Hepatocyte (in vitro differentiated cells): ENCODE data around the gene LVRN. TPM values are rescaled to one million over a fixed set of nuclear protein-coding genes. Genes with fewer than 3 reads are reported as not detected.

Experiments used
- DNase-seq: peaks from one replicate; pipeline ENCODE4 v3.0.0-alpha.2; 2016; ENCODE audit warnings: low spot score
- H2AFZ ChIP-seq: fragments of 200-600 bp; sonication (generic); 2 replicates; pipeline ENCODE4 v1.6.0; 2016; ENCODE audit warnings: antibody characterized with exemption, mild to moderate bottlenecking
- H3K27ac ChIP-seq: fragments of 200-600 bp; sonication (generic); 2 replicates; pipeline ENCODE4 v1.5.1; 2016; ENCODE audit warnings: mild to moderate bottlenecking
- H3K27me3 ChIP-seq: fragments of 200-600 bp; sonication (generic); 2 replicates; pipeline ENCODE4 v1.6.1; 2016
- H3K36me3 ChIP-seq: fragments of 200-600 bp; sonication (generic); replicated peaks from 2 replicates; pipeline ENCODE4 v1.5.1; 2016; ENCODE audit warnings: low read depth; ENCODE audit not compliant: insufficient read depth
- H3K4me1 ChIP-seq: fragments of 200-600 bp; sonication (generic); 2 replicates; pipeline ENCODE4 v1.5.1; 2016; ENCODE audit warnings: mild to moderate bottlenecking, moderate library complexity; ENCODE audit not compliant: insufficient read depth
- H3K4me2 ChIP-seq: fragments of 200-600 bp; sonication (generic); 2 replicates; pipeline ENCODE4 v1.6.0; 2016
- H3K4me3 ChIP-seq: fragments of 200-600 bp; sonication (generic); 2 replicates; pipeline ENCODE4 v1.5.1; 2016; ENCODE audit warnings: mild to moderate bottlenecking
- H3K79me2 ChIP-seq: fragments of 200-600 bp; sonication (generic); 2 replicates; pipeline ENCODE4 v1.6.0; 2017; ENCODE audit warnings: mild to moderate bottlenecking
- H3K9me2 ChIP-seq: fragments of 200-600 bp; sonication (generic); replicated peaks from 2 replicates; pipeline ENCODE4 v1.6.0; 2017; ENCODE audit warnings: mild to moderate bottlenecking; ENCODE audit not compliant: insufficient read depth
- H3K9me3 ChIP-seq: fragments of 200-600 bp; sonication (generic); 2 replicates; pipeline ENCODE4 v1.5.1; 2016; ENCODE audit warnings: low read depth, mild to moderate bottlenecking
- H4K20me1 ChIP-seq: fragments of 200-600 bp; sonication (generic); 2 replicates; pipeline ENCODE4 v1.6.0; 2016; ENCODE audit warnings: mild to moderate bottlenecking; ENCODE audit not compliant: insufficient read depth, poor library complexity, severe bottlenecking
- CTCF ChIP-seq: fragments of 200-600 bp; sonication (generic); IDR thresholded peaks from 2 replicates; pipeline ENCODE4 v1.5.1; 2016; ENCODE audit warnings: antibody characterized with exemption, mild to moderate bottlenecking; ENCODE audit not compliant: poor library complexity
- EZH2 ChIP-seq: fragments of 200-600 bp; sonication (generic); IDR thresholded peaks from 2 replicates; pipeline ENCODE4 v1.6.1; 2016; ENCODE audit warnings: antibody characterized with exemption, mild to moderate bottlenecking, borderline replicate concordance
- EZH2phosphoT487 ChIP-seq: fragments of 200-600 bp; sonication (generic); IDR thresholded peaks from one replicate; pipeline ENCODE4 v1.6.1; 2018; ENCODE audit warnings: antibody characterized with exemption, mild to moderate bottlenecking, low read depth, moderate library complexity; ENCODE audit not compliant: unreplicated experiment, severe bottlenecking
- WGBS: methylation state at CpG from one replicate; pipeline ENCODE4 v1.1.6; 2016; ENCODE audit warnings: low lambda C conversion rate; ENCODE audit errors: missing lambda C conversion rate; 5-methylcytosine and 5-hydroxymethylcytosine counted together
- polyA plus RNA-seq: library from polyadenylated mRNA; unstranded; fragments of >200 nt; fragmentation: Nextera tagmentation; extraction: Ambion mirVana; gene quantifications from 2 replicates; pipeline ENCODE4 v1.2.1, GENCODE V29; 2016
- total RNA-seq: library from RNA; depleted of rRNA; stranded (reverse); fragments of >200 nt; gene quantifications from 2 replicates; pipeline ENCODE4 v1.2.3, GENCODE V29; 2014

LVRN gene
- total and polyA plus RNA-seq, 2 experiments from 2014 or later: 0.43 TPM; not detected in 1

GRCh38 chr5:115988002-115988401 is 25.7 kb downstream of the LVRN start:
- TF ChIP-seq EZH2 (no peak), EZH2phosphoT487 (no peak), CTCF (no peak)
- no peaks in the 10 kb centered on the region for H3K79me2 ChIP-seq
- 98% methylated on average over 2 of the region's 2 CpGs for WGBS
- H3K27ac ChIP-seq: no peak overlapping the region
- no peaks in the 10 kb centered on the region for H3K4me1 ChIP-seq
- DNase-seq: no peak
- H3K4me2 ChIP-seq: no peak overlapping the region
- H3K36me3 ChIP-seq: no peaks in the 10 kb centered on the region
- H3K27me3 ChIP-seq: peaks cover 3% of the 10 kb centered on the region
- H3K9me2 ChIP-seq: no peaks in the 10 kb centered on the region
- H4K20me1 ChIP-seq: no peaks in the 10 kb centered on the region
- H3K4me3 ChIP-seq: no peak overlapping the region
- no peak overlapping the region for H2AFZ ChIP-seq
- no peaks in the 10 kb centered on the region for H3K9me3 ChIP-seq

- Histone ChIP-seq H3K4me2 (no peak overlapping the region), H3K9me3 (no peaks in the 10 kb centered on the region), H3K4me1 (no peaks in the 10 kb centered on the region), H3K9me2 (no peaks in the 10 kb centered on the region), H3K27ac (no peak overlapping the region), H4K20me1 (no peaks in the 10 kb centered on the region), H2AFZ (no peak overlapping the region), H3K36me3 (no peaks in the 10 kb centered on the region), H3K4me3 (no peak overlapping the region), H3K27me3 (peaks cover 3% of the 10 kb centered on the region), H3K79me2 (no peaks in the 10 kb centered on the region)
- WGBS: 89% methylated on average over 5 of the region's 5 CpGs
- DNase-seq: no peak
- TF ChIP-seq EZH2phosphoT487 (no peak), EZH2 (no peak), CTCF (no peak)
Measured at GRCh38 chr5:115992848-115993350, 30.6 kb downstream of the LVRN start.

GRCh38 chr5:115995351-115995750 is 33.1 kb downstream of the LVRN start:
- 89% methylated on average over 6 of the region's 6 CpGs for WGBS
- Histone ChIP-seq H3K9me3 (no peaks in the 10 kb centered on the region), H3K4me1 (no peaks in the 10 kb centered on the region), H3K4me3 (no peak overlapping the region), H3K36me3 (no peaks in the 10 kb centered on the region), H3K79me2 (no peaks in the 10 kb centered on the region), H3K27me3 (peaks cover 3% of the 10 kb centered on the region), H4K20me1 (no peaks in the 10 kb centered on the region), H3K27ac (no peak overlapping the region), H3K9me2 (no peaks in the 10 kb centered on the region), H2AFZ (no peak overlapping the region), H3K4me2 (no peak overlapping the region)
- TF ChIP-seq EZH2: no peak
- no peak for TF ChIP-seq CTCF
- TF ChIP-seq EZH2phosphoT487: no peak
- DNase-seq: no peak
